AG10803 (cell line): ENCODE measurements around the gene RUBCNL.
A peak's percentile ranks its signal among the peaks of the same experiment; 100 is the strongest.

ENCODE experiments used
- DNase-seq: peaks from one replicate; pipeline ENCODE4 v3.0.0; 2010; ENCODE audit warnings: low read depth
- H3K4me3 ChIP-seq: 2 replicates; pipeline ENCODE4 v1.5.1; 2011; ENCODE audit warnings: mild to moderate bottlenecking, low read length, control low read depth
- TF ChIP-seq, protein P1 (sequence below): conservative IDR thresholded peaks from 2 replicates; pipeline ENCODE4 v1.5.1; 2011; ENCODE audit warnings: mild to moderate bottlenecking, low read length, control low read depth, inconsistent platforms

Gene RUBCNL

DNA sequence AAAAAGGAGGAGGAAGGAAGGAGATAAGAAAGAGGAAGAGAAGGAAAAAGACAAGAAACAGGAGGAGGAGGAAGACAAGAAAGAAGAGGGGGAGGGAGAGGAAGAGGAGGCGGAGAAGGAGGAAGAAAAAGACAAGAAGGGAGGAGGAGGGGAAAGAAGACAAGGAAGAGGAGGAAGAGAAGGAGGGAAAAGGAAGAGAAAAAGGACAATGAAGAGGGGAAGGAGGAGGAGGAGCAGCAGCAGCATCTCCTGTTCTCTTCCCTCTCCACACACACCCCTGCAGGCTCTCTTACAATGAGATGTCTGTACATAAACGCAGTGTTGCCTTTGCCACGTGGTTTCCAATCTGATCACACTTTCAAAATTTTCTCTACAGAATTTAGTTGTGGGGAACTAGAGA, 66.6 kb downstream of the RUBCNL start:
- DNase-seq, result no peak
- no peak overlapping the region for H3K4me3 ChIP-seq
- TF ChIP-seq, protein P1, sequence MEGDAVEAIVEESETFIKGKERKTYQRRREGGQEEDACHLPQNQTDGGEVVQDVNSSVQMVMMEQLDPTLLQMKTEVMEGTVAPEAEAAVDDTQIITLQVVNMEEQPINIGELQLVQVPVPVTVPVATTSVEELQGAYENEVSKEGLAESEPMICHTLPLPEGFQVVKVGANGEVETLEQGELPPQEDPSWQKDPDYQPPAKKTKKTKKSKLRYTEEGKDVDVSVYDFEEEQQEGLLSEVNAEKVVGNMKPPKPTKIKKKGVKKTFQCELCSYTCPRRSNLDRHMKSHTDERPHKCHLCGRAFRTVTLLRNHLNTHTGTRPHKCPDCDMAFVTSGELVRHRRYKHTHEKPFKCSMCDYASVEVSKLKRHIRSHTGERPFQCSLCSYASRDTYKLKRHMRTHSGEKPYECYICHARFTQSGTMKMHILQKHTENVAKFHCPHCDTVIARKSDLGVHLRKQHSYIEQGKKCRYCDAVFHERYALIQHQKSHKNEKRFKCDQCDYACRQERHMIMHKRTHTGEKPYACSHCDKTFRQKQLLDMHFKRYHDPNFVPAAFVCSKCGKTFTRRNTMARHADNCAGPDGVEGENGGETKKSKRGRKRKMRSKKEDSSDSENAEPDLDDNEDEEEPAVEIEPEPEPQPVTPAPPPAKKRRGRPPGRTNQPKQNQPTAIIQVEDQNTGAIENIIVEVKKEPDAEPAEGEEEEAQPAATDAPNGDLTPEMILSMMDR, result no peak

DNA sequence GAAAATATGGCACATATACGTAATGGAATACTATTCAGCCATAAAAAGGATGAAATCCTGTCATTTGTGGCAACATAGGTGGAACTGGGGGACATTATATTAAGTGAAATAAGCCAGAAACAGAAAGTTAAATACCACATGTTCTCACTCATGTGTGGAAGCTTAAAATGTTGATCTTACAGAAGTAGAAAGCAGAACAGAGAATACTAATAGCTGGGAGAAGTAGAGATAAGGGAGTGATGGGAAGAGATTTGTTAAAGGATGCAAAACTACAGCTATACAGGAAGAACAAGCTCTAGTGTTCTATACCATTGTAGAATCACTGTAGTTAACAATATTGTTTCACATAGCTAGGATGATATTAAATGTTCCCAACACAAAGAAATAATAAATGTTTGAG, 68.1 kb downstream of the RUBCNL start:
- TF ChIP-seq, protein P1, result no peak
- DNase-seq, result no peak

DNA sequence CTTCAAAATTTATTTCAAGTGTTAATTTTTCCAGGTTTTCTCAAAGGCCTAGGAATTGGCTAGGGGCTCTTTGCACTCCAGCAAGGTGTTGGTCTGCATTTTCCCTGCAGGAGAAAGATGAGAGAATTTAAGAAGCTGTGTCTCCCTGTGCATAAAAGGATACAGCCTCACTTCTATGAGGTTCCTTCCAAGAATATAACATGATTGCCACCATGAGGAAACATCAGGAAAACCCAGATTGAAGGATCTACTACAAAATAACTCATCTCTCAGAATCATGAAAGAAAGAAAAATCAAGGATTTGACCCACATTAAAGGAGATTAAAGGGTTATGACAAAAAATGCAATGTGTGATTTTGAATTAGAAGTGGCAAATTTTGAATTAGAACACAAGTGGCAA, 69.9 kb downstream of the RUBCNL start:
- peak; percentile 45 for DNase-seq
- TF ChIP-seq, protein P1, result peak; percentile 54
- no peak overlapping the region for H3K4me3 ChIP-seq

More for the DNA sequence above, 68.1 kb downstream of the RUBCNL start:
- no peak overlapping the region for H3K4me3 ChIP-seq

DNA sequence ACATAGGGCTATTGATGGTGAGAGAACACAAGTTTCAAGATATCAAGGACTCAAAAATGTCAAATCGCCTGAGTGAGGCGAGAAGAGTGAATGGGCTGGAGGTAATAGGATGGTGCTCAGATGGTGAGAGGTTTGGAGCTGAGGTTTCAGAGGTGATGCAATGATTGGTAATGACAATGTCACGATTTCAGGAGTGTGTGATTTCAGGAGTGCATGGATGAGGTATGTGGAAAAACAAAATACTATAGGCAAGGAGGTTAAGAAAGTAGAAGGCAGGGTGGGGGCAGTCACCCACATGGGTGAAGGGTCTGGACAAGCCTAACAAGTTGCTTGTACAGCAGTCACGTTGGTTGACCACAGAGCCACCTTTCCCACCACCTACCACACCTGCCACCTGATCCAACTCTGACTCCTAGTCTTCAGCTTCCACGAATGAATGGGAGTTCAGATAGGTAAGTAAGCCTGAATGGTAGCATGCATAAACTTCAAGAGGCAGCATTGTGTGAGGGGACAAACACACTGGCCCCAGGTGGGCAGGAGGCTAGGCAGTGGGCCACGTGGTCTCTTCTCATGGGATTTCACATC, 71.5 kb downstream of the RUBCNL start:
- DNase-seq, result no peak
- H3K4me3 ChIP-seq, result no peak overlapping the region
- TF ChIP-seq, protein P1, result no peak

DNA sequence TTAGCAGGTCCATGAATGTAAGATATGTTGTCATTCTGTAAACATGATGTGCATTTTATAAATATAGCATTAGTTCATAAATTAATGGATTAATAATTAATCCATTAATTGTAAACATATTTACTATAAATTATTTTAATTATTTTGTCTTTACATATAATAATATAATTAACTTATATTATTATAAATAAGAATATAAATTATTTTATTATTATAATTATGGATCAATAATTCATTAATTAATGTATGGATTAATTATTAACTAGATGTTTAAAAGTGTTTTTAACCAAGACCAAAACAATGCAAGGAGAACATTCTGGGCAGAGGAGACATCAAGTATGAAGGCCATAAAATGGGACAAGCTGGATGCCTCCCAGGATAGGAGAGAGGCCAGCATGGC, 72.0 kb downstream of the RUBCNL start:
- no peak for DNase-seq
- TF ChIP-seq, protein P1, result no peak
- H3K4me3 ChIP-seq, result no peak overlapping the region

DNA sequence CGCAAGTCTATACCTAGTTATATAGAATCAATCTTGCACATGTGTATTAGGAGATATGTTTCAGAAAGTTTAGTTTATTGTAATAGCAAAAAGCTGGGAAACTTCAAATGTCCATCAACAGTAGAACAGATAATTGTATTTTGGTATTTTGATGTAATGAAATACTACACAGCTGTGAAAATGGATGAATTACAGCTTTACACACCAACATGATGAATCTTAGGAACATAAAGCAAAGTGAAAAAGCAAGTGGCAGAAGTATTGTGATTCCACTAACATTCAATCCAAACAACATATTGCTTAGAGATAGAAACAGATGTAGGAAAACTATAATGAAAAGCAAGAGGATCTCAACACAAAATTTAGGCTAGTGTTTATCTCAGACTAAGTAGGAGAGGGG, 72.5 kb downstream of the RUBCNL start:
- TF ChIP-seq, protein P1, result no peak

DNA sequence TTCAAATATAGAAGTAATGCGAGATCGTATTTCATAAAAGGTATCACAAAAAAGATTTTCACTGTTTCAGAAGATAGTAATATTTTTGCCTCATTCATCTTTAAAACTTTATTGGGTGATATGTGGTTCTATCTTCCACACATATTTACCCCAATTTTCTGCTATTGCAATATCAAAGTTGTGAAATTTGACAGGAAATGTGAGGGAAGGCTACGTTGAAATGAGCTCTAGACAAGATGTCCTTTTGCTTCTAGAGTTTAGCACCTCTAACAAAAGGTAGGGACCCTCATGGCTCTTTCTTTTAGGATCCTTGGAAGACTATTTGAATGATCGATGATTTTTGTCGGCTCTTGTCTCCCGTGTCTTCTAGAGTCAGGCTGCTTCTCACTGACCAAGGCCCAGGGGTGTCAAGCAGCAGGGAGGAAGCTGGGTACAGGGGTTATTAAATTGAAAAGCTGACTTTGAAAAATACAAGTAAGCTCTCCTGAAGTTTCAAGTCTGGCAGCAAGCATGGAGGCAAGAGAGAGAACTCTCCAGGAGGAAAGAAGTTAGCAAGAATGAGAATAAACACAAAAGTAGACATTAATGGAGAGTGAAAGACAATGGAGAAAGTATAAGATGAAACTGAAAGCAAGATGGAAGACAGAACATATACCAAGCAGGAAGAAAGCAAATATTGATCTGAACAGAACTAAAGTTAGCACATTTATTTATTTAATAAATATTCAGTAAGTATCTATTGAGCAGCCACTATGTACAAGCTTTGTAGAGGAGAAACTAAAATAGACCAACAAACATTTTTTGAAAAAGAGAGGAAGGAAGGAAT, 73.4 kb downstream of the RUBCNL start:
- TF ChIP-seq, protein P1, result no peak
- no peak overlapping the region for H3K4me3 ChIP-seq
- DNase-seq, result no peak

More for the DNA sequence above, 72.5 kb downstream of the RUBCNL start:
- no peak for DNase-seq
- no peak overlapping the region for H3K4me3 ChIP-seq
